ENCODE results near the gene EPN3.

GRCh38 chr17:50575581-50576210 lies 43.2 kb downstream of the EPN3 start:
- TF ChIP-seq CTCF (IDR thresholded peaks at IDR 0.05; ENCODE audit: insufficient read depth, low read length, poor library complexity, severe bottlenecking), result no peak
- no peak for TF ChIP-seq EZH2phosphoT487 (conservative IDR thresholded peaks at IDR 0.05; ENCODE audit: low read length)
